GM12891 (cell line): ENCODE data around the gene TSKS.

ENCODE experiments used
- PAX5 ChIP-seq: IDR thresholded peaks from 2 replicates; pipeline ENCODE4 v1.6.1; 2011; ENCODE audit warnings: low read length, moderate library complexity, mild to moderate bottlenecking; ENCODE audit not compliant: insufficient read depth, severe bottlenecking
- POLR2A ChIP-seq: IDR thresholded peaks from 2 replicates; pipeline ENCODE4 v1.6.1; 2011; ENCODE audit warnings: low read depth, low read length, control low read depth
- POLR2AphosphoS5 ChIP-seq: IDR thresholded peaks from 2 replicates; pipeline ENCODE4 v1.6.1; 2011; ENCODE audit warnings: low read depth, low read length, control low read depth
- POU2F2 ChIP-seq: IDR thresholded peaks from 2 replicates; pipeline ENCODE4 v1.6.1; 2011; ENCODE audit warnings: low read depth, mild to moderate bottlenecking, control low read depth, low read length, moderate library complexity
- SPI1 ChIP-seq: IDR thresholded peaks from 2 replicates; pipeline ENCODE4 v1.6.1; 2011; ENCODE audit warnings: low read depth, low read length, control low read depth
- TAF1 ChIP-seq: IDR thresholded peaks from 2 replicates; pipeline ENCODE4 v1.6.1; 2011; ENCODE audit warnings: low read depth, low read length, control low read depth

DNA sequence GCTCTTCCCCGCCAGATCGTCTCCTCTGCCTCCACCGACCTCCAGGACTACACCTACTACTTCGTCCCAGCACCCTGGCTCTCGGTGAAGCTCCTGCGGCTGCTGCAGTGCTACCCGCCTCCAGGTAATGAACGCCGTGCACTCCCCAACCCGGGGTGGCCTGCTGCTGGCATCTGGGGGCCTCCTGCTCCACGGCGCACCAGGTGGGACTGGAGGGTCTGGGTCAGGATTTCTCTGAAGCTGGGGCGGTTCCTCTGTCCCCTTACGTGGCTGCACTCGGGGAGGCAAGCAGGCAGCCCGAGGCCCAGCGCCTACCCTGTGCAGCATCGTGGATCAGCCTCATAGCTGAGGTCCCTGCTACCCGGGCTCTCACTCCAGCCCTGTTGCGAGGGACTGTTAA, 32.5 kb upstream of the TSKS start:
- no peak for TF ChIP-seq POLR2A
- TF ChIP-seq TAF1 = no peak
- no peak for TF ChIP-seq POLR2AphosphoS5
- no peak for TF ChIP-seq POU2F2
- TF ChIP-seq SPI1 = no peak
- TF ChIP-seq PAX5 = no peak
